Ishikawa (cell line): ENCODE data around the gene SDHAF3.

Experiments used
- RAD21 ChIP-seq: IDR thresholded peaks from 2 replicates; pipeline ENCODE4 v1.6.1; 2012; ENCODE audit warnings: low read depth
- REST ChIP-seq: IDR thresholded peaks from 2 replicates; pipeline ENCODE4 v1.6.1; 2012; ENCODE audit warnings: low read depth, mild to moderate bottlenecking
- TAF1 ChIP-seq: IDR thresholded peaks from 2 replicates; pipeline ENCODE4 v1.6.1; 2012; ENCODE audit warnings: low read depth, mild to moderate bottlenecking

DNA sequence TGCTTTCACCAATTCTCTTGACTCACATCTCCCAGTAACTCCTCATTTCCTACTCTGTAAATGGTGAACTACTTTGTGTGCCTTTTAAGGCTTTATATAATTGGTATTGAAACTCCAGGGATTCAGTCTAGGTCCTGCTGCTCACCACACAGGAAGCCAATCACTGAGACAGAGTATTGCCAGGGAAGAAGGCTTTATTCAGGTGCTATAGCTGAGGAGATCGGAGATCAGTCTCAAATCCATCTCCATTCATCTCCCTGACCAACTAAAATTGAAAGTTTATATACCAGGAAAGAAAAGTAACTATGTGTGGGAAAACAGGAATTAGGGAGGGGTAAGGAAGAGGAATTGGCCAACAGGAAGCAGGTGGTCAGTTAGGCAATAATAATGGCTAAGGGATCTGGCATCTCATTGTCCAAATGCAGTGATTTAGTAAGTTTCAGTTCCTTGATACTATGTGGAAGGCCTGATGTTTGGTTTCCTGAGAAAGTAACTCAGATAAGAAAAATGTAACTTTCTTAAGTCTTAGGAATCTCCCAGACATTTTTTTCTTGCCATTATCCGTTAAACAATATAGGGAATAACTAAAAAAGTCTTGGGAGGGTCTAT is 10.2 kb upstream of the SDHAF3 start:
- TF ChIP-seq REST (no peak), TAF1 (no peak), RAD21 (no peak)
